ENCODE results near the gene KCNQ5. TPM values are rescaled to one million over a fixed set of nuclear protein-coding genes. Genes with fewer than 3 reads are reported as not detected.

The KCNQ5 gene
- total RNA-seq, 2 experiments from 2014 or later: 5.1 to 5.5 TPM

- ChIA-PET CTCF (no interaction called here), POLR2A (no interaction called here)
- DNase-seq: no peak
- Mint-ChIP-seq H3K4me3 (no peak overlapping the region), H3K36me3 (ENCODE audit: low read depth) (no peaks in the 10 kb centered on the region), H3K27me3 (no peaks in the 10 kb centered on the region), H3K4me1 (peaks cover 5% of the 10 kb centered on the region), H3K9me3 (ENCODE audit: low read depth) (no peaks in the 10 kb centered on the region), H3K27ac (no peak overlapping the region)
- intact Hi-C loops (cut with DNase I, micrococcal nuclease): no loop called here
- ATAC-seq: no peak
Measured at GRCh38 chr6:73030257-73030656, 408.4 kb downstream of the KCNQ5 start.

- ChIA-PET POLR2A (no interaction called here), CTCF (interaction anchor here (1.8 kb wide), 1 partner anchor 11 kb away, joined by 4 read pairs; no protein-coding TSS in a partner anchor)
- Mint-ChIP-seq H3K36me3 (ENCODE audit: low read depth) (no peaks in the 10 kb centered on the region), H3K27me3 (no peaks in the 10 kb centered on the region), H3K4me3 (no peak overlapping the region), H3K4me1 (peaks cover 5% of the 10 kb centered on the region), H3K27ac (no peak overlapping the region), H3K9me3 (ENCODE audit: low read depth) (no peaks in the 10 kb centered on the region)
- intact Hi-C loops (cut with DNase I, micrococcal nuclease): no loop called here
- ATAC-seq (no peak), DNase-seq (no peak)
Measured at GRCh38 chr6:73030791-73031782, 409.2 kb downstream of the KCNQ5 start.

GRCh38 chr6:73032586-73032985 is 410.7 kb downstream of the KCNQ5 start:
- no peaks in the 10 kb centered on the region for H3K27me3 Mint-ChIP-seq
- POLR2A ChIA-PET: no interaction called here
- no peak for ATAC-seq

GRCh38 chr6:73036689-73037088 is 414.8 kb downstream of the KCNQ5 start:
- ATAC-seq (no peak), DNase-seq (no peak)
- H3K27ac Mint-ChIP-seq: no peak overlapping the region
- H3K27me3 Mint-ChIP-seq: no peaks in the 10 kb centered on the region
- H3K4me3 Mint-ChIP-seq: no peak overlapping the region
- H3K4me1 Mint-ChIP-seq: peaks cover 3% of the 10 kb centered on the region
- no peaks in the 10 kb centered on the region for H3K36me3 Mint-ChIP-seq (ENCODE audit: low read depth)
- ChIA-PET CTCF (no interaction called here), POLR2A (no interaction called here)
- H3K9me3 Mint-ChIP-seq (ENCODE audit: low read depth): peaks cover 9% of the 10 kb centered on the region
- intact Hi-C loops (cut with DNase I, micrococcal nuclease): no loop called here

More at GRCh38 chr6:73032586-73032985, 410.7 kb downstream of the KCNQ5 start:
- intact Hi-C loops (cut with DNase I, micrococcal nuclease): no loop called here
- H3K9me3 Mint-ChIP-seq (ENCODE audit: low read depth): no peaks in the 10 kb centered on the region
- peaks cover 5% of the 10 kb centered on the region for H3K4me1 Mint-ChIP-seq
- no peak for DNase-seq
- CTCF ChIA-PET: interaction anchor here (1.8 kb wide), 1 partner anchor 13 kb away, joined by 4 read pairs; no protein-coding TSS in a partner anchor
- no peak overlapping the region for H3K27ac Mint-ChIP-seq
- H3K36me3 Mint-ChIP-seq (ENCODE audit: low read depth): no peaks in the 10 kb centered on the region
- H3K4me3 Mint-ChIP-seq: no peak overlapping the region

GRCh38 chr6:73041051-73041450 is 419.2 kb downstream of the KCNQ5 start:
- intact Hi-C loops (cut with DNase I, micrococcal nuclease): no loop called here
- no peak for DNase-seq
- H3K4me3 Mint-ChIP-seq: no peak overlapping the region
- H3K27me3 Mint-ChIP-seq: no peaks in the 10 kb centered on the region
- POLR2A ChIA-PET: no interaction called here
- no peaks in the 10 kb centered on the region for H3K4me1 Mint-ChIP-seq
- CTCF ChIA-PET: no interaction called here
- no peaks in the 10 kb centered on the region for H3K36me3 Mint-ChIP-seq (ENCODE audit: low read depth)
- no peak for ATAC-seq
- peaks cover 9% of the 10 kb centered on the region for H3K9me3 Mint-ChIP-seq (ENCODE audit: low read depth)
- H3K27ac Mint-ChIP-seq: no peak overlapping the region

- no peaks in the 10 kb centered on the region for H3K36me3 Mint-ChIP-seq (ENCODE audit: low read depth)
- H3K27me3 Mint-ChIP-seq: no peaks in the 10 kb centered on the region
- no peak overlapping the region for H3K27ac Mint-ChIP-seq
- POLR2A ChIA-PET: no interaction called here
- H3K4me1 Mint-ChIP-seq: no peaks in the 10 kb centered on the region
- peaks cover 9% of the 10 kb centered on the region for H3K9me3 Mint-ChIP-seq (ENCODE audit: low read depth)
- intact Hi-C loops (cut with DNase I, micrococcal nuclease): no loop called here
- CTCF ChIA-PET: no interaction called here
- no peak overlapping the region for H3K4me3 Mint-ChIP-seq
- DNase-seq (no peak), ATAC-seq (no peak)
Measured at GRCh38 chr6:73042892-73043291, 421.0 kb downstream of the KCNQ5 start.

- H3K4me1 Mint-ChIP-seq: no peaks in the 10 kb centered on the region
- ATAC-seq (no peak), DNase-seq (no peak)
- no peaks in the 10 kb centered on the region for H3K27me3 Mint-ChIP-seq
- H3K4me3 Mint-ChIP-seq: no peak overlapping the region
- H3K36me3 Mint-ChIP-seq (ENCODE audit: low read depth): no peaks in the 10 kb centered on the region
- intact Hi-C loops (cut with DNase I, micrococcal nuclease): no loop called here
- ChIA-PET POLR2A (no interaction called here), CTCF (interaction anchor here (0.6 kb wide), 1 partner anchor 690 kb away, joined by 4 read pairs; no protein-coding TSS in a partner anchor)
- H3K27ac Mint-ChIP-seq: no peak overlapping the region
- peaks cover 9% of the 10 kb centered on the region for H3K9me3 Mint-ChIP-seq (ENCODE audit: low read depth)
Measured at GRCh38 chr6:73043446-73043845, 421.6 kb downstream of the KCNQ5 start.

- H3K4me3 Mint-ChIP-seq: no peak overlapping the region
- H3K27me3 Mint-ChIP-seq: no peaks in the 10 kb centered on the region
- H3K4me1 Mint-ChIP-seq: no peaks in the 10 kb centered on the region
- ChIA-PET POLR2A (no interaction called here), CTCF (no interaction called here)
- H3K36me3 Mint-ChIP-seq (ENCODE audit: low read depth): no peaks in the 10 kb centered on the region
- no peak for ATAC-seq
- no peak overlapping the region for H3K27ac Mint-ChIP-seq
- no peaks in the 10 kb centered on the region for H3K9me3 Mint-ChIP-seq (ENCODE audit: low read depth)
- DNase-seq: no peak
- intact Hi-C loops (cut with DNase I, micrococcal nuclease): no loop called here
Measured at GRCh38 chr6:73045609-73046008, 423.7 kb downstream of the KCNQ5 start.

GRCh38 chr6:73047801-73048200 is 425.9 kb downstream of the KCNQ5 start:
- intact Hi-C loops (cut with DNase I, micrococcal nuclease): no loop called here
- Mint-ChIP-seq H3K27ac (no peak overlapping the region), H3K4me3 (no peak overlapping the region), H3K36me3 (ENCODE audit: low read depth) (no peaks in the 10 kb centered on the region), H3K9me3 (ENCODE audit: low read depth) (no peaks in the 10 kb centered on the region), H3K4me1 (no peaks in the 10 kb centered on the region), H3K27me3 (no peaks in the 10 kb centered on the region)
- ATAC-seq: no peak
- ChIA-PET POLR2A (no interaction called here), CTCF (no interaction called here)
- DNase-seq: no peak

GRCh38 chr6:73049971-73050594 is 428.2 kb downstream of the KCNQ5 start:
- no peaks in the 10 kb centered on the region for H3K27me3 Mint-ChIP-seq

GRCh38 chr6:73050706-73051105 is 428.8 kb downstream of the KCNQ5 start:
- Mint-ChIP-seq H3K27me3 (no peaks in the 10 kb centered on the region), H3K4me1 (no peaks in the 10 kb centered on the region), H3K4me3 (no peak overlapping the region), H3K27ac (no peak overlapping the region), H3K36me3 (ENCODE audit: low read depth) (no peaks in the 10 kb centered on the region), H3K9me3 (ENCODE audit: low read depth) (no peaks in the 10 kb centered on the region)
- DNase-seq (no peak), ATAC-seq (no peak)
- ChIA-PET POLR2A (no interaction called here), CTCF (no interaction called here)
- intact Hi-C loops (cut with DNase I, micrococcal nuclease): no loop called here

More at GRCh38 chr6:73049971-73050594, 428.2 kb downstream of the KCNQ5 start:
- H3K4me3 Mint-ChIP-seq: no peak overlapping the region
- ATAC-seq: no peak
- H3K9me3 Mint-ChIP-seq (ENCODE audit: low read depth): no peaks in the 10 kb centered on the region
- CTCF ChIA-PET: no interaction called here
- H3K36me3 Mint-ChIP-seq (ENCODE audit: low read depth): no peaks in the 10 kb centered on the region
- H3K27ac Mint-ChIP-seq: no peak overlapping the region
- POLR2A ChIA-PET: no interaction called here
- H3K4me1 Mint-ChIP-seq: no peaks in the 10 kb centered on the region
- DNase-seq: no peak
- intact Hi-C loops (cut with DNase I, micrococcal nuclease): no loop called here

GRCh38 chr6:73051147-73051546 is 429.3 kb downstream of the KCNQ5 start:
- Mint-ChIP-seq H3K4me3 (no peak overlapping the region), H3K9me3 (ENCODE audit: low read depth) (no peaks in the 10 kb centered on the region), H3K27me3 (no peaks in the 10 kb centered on the region), H3K4me1 (no peaks in the 10 kb centered on the region), H3K27ac (no peak overlapping the region), H3K36me3 (ENCODE audit: low read depth) (no peaks in the 10 kb centered on the region)
- intact Hi-C loops (cut with DNase I, micrococcal nuclease): no loop called here
- ATAC-seq (no peak), DNase-seq (no peak)
- POLR2A ChIA-PET: no interaction called here
- CTCF ChIA-PET: no interaction called here
